B cell (primary cell): ENCODE data around the gene STK16. TPM values are rescaled to one million over a fixed set of nuclear protein-coding genes. Genes with fewer than 3 reads are reported as not detected.

Experiments
- ATAC-seq: fragments of 200-7000 bp; cut with Tn5 transposase; one replicate; pipeline ENCODE4 v1.10.0; 2021; ENCODE audit warnings: low read depth, mild to moderate bottlenecking, moderate number of reproducible peaks, moderate library complexity
- CTCF ChIA-PET: fragments of 350-600 bp; sonication (Branson Sonifier 250); formaldehyde crosslinking; loops from one replicate; lab custom pipeline; 2021; ENCODE audit warnings: antibody characterized with exemption, inconsistent platforms; lab: Charles Lee
- POLR2A ChIA-PET: fragments of 350-600 bp; sonication (Branson Sonifier 250); formaldehyde crosslinking; loops from one replicate; lab custom pipeline; 2021; ENCODE audit warnings: antibody characterized with exemption; lab: Charles Lee
- DNase-seq: peaks from one replicate; pipeline ENCODE4 v3.0.0; 2013
- H2AFZ ChIP-seq: 2 replicates; pipeline ENCODE4 v1.6.1; 2012; ENCODE audit warnings: mild to moderate bottlenecking, low read depth, low read length; ENCODE audit not compliant: insufficient read depth, poor library complexity, severe bottlenecking
- H3K27ac ChIP-seq, 2 donors: 1 replicate in 1 of 2; 2 replicates in 1 of 2; pipeline ENCODE4 v1.5.1; 2012 to 2013; ENCODE audit warnings: low read length in 2 of 2, mild to moderate bottlenecking in 2 of 2, moderate library complexity in 1 of 2
- H3K27me3 ChIP-seq, 4 experiments: fragments of 200-600 bp in 1 of 4; sonication (generic) in 1 of 4; replicated peaks in 1 of 4; 1 replicate in 2 of 4; 2 replicates in 2 of 4; pipeline versions ENCODE4 v1.6.1 to v1.7.0; 2013 to 2016; ENCODE audit warnings: low read length in 3 of 4, mild to moderate bottlenecking in 2 of 4, mixed read lengths in 1 of 4, moderate library complexity in 1 of 4; ENCODE audit not compliant: insufficient read depth in 4 of 4, control insufficient read depth in 3 of 4; ENCODE audit errors: control extremely low read depth in 1 of 4
- H3K36me3 ChIP-seq, 2 experiments: replicated peaks in 1 of 2; 1 replicate in 1 of 2; 2 replicates in 1 of 2; pipeline versions ENCODE4 v1.6.1 to v1.7.1; 2013; ENCODE audit warnings: low read length in 1 of 2; ENCODE audit not compliant: insufficient read depth in 2 of 2, control insufficient read depth in 1 of 2; ENCODE audit errors: control extremely low read depth in 1 of 2, extremely low read depth in 1 of 2
- H3K4me1 ChIP-seq, 2 donors: fragments of 200-600 bp in 1 of 2; sonication (generic) in 1 of 2; 1 replicate in 1 of 2; 2 replicates in 1 of 2; pipeline versions ENCODE4 v1.5.1 to v1.6.1; 2013 to 2017; ENCODE audit warnings: low read length in 2 of 2; ENCODE audit not compliant: control insufficient read depth in 2 of 2, insufficient read depth in 2 of 2
- H3K4me2 ChIP-seq: replicated peaks from 2 replicates; pipeline ENCODE3; 2012; ENCODE audit warnings: mild to moderate bottlenecking, low read depth, low read length; ENCODE audit not compliant: poor library complexity, severe bottlenecking
- H3K4me3 ChIP-seq, 5 experiments: fragments of 200-600 bp in 1 of 5; sonication (generic) in 1 of 5; 1 replicate in 3 of 5; 2 replicates in 2 of 5; pipeline versions ENCODE4 v1.5.1 to v1.7.0; 2011 to 2016; ENCODE audit warnings: low read length in 4 of 5, mild to moderate bottlenecking in 4 of 5, low read depth in 2 of 5, control low read depth in 1 of 5, moderate library complexity in 1 of 5; ENCODE audit not compliant: insufficient read depth in 1 of 5; ENCODE audit errors: control extremely low read depth in 1 of 5, extremely low read depth in 1 of 5
- H3K79me2 ChIP-seq: fragments of 200-600 bp; sonication (generic); one replicate; pipeline ENCODE4 v1.6.0; 2016; ENCODE audit warnings: low read length; ENCODE audit not compliant: control insufficient read depth, insufficient read depth
- H3K9ac ChIP-seq: fragments of 200-600 bp; sonication (generic); 2 replicates; pipeline ENCODE4 v1.6.1; 2017; ENCODE audit warnings: mild to moderate bottlenecking, low read length, moderate library complexity
- H3K9me3 ChIP-seq, 3 donors: one replicate each; pipeline versions ENCODE4 v1.6.1 to v1.7.1; 2013; ENCODE audit warnings: low read length in 2 of 3; ENCODE audit not compliant: control insufficient read depth in 2 of 3, insufficient read depth in 1 of 3; ENCODE audit errors: control extremely low read depth in 1 of 3
- H4K20me1 ChIP-seq: 2 replicates; pipeline ENCODE4 v1.6.0; 2012; ENCODE audit warnings: mild to moderate bottlenecking, low read length; ENCODE audit not compliant: insufficient read depth, control insufficient read depth, poor library complexity, severe bottlenecking
- H3K27ac Mint-ChIP-seq: one replicate; pipeline ENCODE4 v1.8.0; 2021; ENCODE audit warnings: mixed read lengths
- H3K27me3 Mint-ChIP-seq: one replicate; pipeline ENCODE4 v1.8.0; 2021; ENCODE audit warnings: mixed read lengths
- H3K4me1 Mint-ChIP-seq: one replicate; pipeline ENCODE4 v1.8.0; 2021; ENCODE audit warnings: mixed read lengths
- H3K4me3 Mint-ChIP-seq: one replicate; pipeline ENCODE4 v1.8.0; 2021; ENCODE audit warnings: mixed read lengths
- H3K9me3 Mint-ChIP-seq: one replicate; pipeline ENCODE4 v1.8.0; 2022; ENCODE audit warnings: mixed read lengths; ENCODE audit not compliant: insufficient read depth
- EZH2 ChIP-seq: IDR thresholded peaks from 2 replicates; pipeline ENCODE4 v1.6.1; 2012; ENCODE audit warnings: borderline replicate concordance, low read depth, mild to moderate bottlenecking, moderate library complexity, low read length; ENCODE audit not compliant: insufficient read depth, poor library complexity, severe bottlenecking
- whole genome bisulfite sequencing: methylation state at CpG from one replicate; pipeline ENCODE4 v1.1.5; 2013; ENCODE audit warnings: missing lambda C conversion rate; ENCODE audit not compliant: insufficient coverage; 5-methylcytosine and 5-hydroxymethylcytosine counted together
- intact Hi-C: fragments of 100-400 bp; cut with micrococcal nuclease; formaldehyde crosslinking; loops from one replicate; pipeline ENCODE4 v1.10.0; 2022
- polyA plus RNA-seq: library from polyadenylated mRNA; depleted of rRNA; stranded (reverse); fragments of >200 nt; gene quantifications from 2 replicates; pipeline ENCODE4 v1.2.3, GENCODE V29; 2012
- total RNA-seq, 2 donors: library from RNA; stranded (reverse); fragments of 120-200 nt in 1 of 2; gene quantifications; 1 replicate in 1 of 2; 2 replicates in 1 of 2; pipeline versions ENCODE4 v1.2.3 to v1.2.4, GENCODE V29; 2013 to 2022
- TF ChIP-seq, protein P1 (sequence below): fragments of 200-600 bp; IDR thresholded peaks from one replicate; pipeline ENCODE4 v1.8.0; 2022; ENCODE audit warnings: antibody characterized with exemption, mild to moderate bottlenecking

Gene STK16
- total and polyA plus RNA-seq, 2 donors (not counting 1 experiment from before 2014, with no cell fraction given): 29.0 to 60.1 TPM

GRCh38 chr2:219279916-219280516 is 34.7 kb downstream of the STK16 start:
- CTCF ChIA-PET: interaction anchor here (0.8 to 15.8 kb wide), 11 partner anchors 13 to 121 kb away, joined by 3 to 239 read pairs (median 17); partner anchors contain the start of genes ANKZF1, ATG9A, CNPPD1 and GLB1L
- peaks cover 32 to 48% of the 10 kb centered on the region in 2 donors for H3K4me1 ChIP-seq
- no peaks in the 10 kb centered on the region for H3K9me3 ChIP-seq
- H4K20me1 ChIP-seq: peaks cover 42% of the 10 kb centered on the region
- no peaks in the 10 kb centered on the region for H3K9me3 Mint-ChIP-seq
- peak overlapping the region; percentile 96 for H3K27ac Mint-ChIP-seq
- intact Hi-C loops: loop anchor here (1.0 to 10.0 kb wide), 13 partner anchors 14 to 399 kb away; partner anchors contain the start of genes ABCB6, ANKZF1, ATG9A and CNPPD1
- WGBS: 57% methylated on average over 8 of the region's 12 CpGs
- H2AFZ ChIP-seq: peak overlapping the region; percentile 45
- peak overlapping the region; percentile 93 for H3K4me2 ChIP-seq
- H3K27me3 ChIP-seq: no peaks in the 10 kb centered on the region
- POLR2A ChIA-PET: interaction anchor here (0.6 to 7.2 kb wide), 10 partner anchors 14 to 1079 kb away, joined by 3 to 106 read pairs (median 14); partner anchors contain the start of genes CNPPD1, DNPEP, GLB1L and RETREG2
- DNase-seq (no peak), ATAC-seq (no peak)
- peaks cover 2 to 50% of the 10 kb centered on the region in 2 experiments for H3K36me3 ChIP-seq
- H3K27me3 Mint-ChIP-seq: no peaks in the 10 kb centered on the region
- H3K79me2 ChIP-seq: peaks cover 23% of the 10 kb centered on the region
- H3K4me1 Mint-ChIP-seq: peaks cover 45% of the 10 kb centered on the region
- peak overlapping the region; percentile 92 for H3K4me3 Mint-ChIP-seq
- peak overlapping the region; percentile 98 for H3K9ac ChIP-seq
- TF ChIP-seq, protein P1, sequence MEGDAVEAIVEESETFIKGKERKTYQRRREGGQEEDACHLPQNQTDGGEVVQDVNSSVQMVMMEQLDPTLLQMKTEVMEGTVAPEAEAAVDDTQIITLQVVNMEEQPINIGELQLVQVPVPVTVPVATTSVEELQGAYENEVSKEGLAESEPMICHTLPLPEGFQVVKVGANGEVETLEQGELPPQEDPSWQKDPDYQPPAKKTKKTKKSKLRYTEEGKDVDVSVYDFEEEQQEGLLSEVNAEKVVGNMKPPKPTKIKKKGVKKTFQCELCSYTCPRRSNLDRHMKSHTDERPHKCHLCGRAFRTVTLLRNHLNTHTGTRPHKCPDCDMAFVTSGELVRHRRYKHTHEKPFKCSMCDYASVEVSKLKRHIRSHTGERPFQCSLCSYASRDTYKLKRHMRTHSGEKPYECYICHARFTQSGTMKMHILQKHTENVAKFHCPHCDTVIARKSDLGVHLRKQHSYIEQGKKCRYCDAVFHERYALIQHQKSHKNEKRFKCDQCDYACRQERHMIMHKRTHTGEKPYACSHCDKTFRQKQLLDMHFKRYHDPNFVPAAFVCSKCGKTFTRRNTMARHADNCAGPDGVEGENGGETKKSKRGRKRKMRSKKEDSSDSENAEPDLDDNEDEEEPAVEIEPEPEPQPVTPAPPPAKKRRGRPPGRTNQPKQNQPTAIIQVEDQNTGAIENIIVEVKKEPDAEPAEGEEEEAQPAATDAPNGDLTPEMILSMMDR: peak; percentile 67
- no peak for TF ChIP-seq EZH2
- peak overlapping the region; percentile 49 to 80 (median 72) for H3K4me3 ChIP-seq
- peak overlapping the region; percentile 98 to 100 for H3K27ac ChIP-seq

GRCh38 chr2:219280651-219281050 is 35.4 kb downstream of the STK16 start:
- Histone ChIP-seq H3K27me3 (no peaks in the 10 kb centered on the region), H3K4me1 (peaks cover 32 to 48% of the 10 kb centered on the region in 2 donors), H3K9me3 (no peaks in the 10 kb centered on the region), H3K27ac (peak overlapping the region; percentile 98 to 100), H3K4me3 (no peak overlapping the region), H3K79me2 (peaks cover 17% of the 10 kb centered on the region), H3K9ac (peak overlapping the region; percentile 98), H3K4me2 (peak overlapping the region; percentile 93), H4K20me1 (peaks cover 48% of the 10 kb centered on the region), H3K36me3 (peaks cover 2 to 56% of the 10 kb centered on the region in 2 experiments), H2AFZ (no peak overlapping the region)
- ATAC-seq (no peak), DNase-seq (peak; percentile 55)
- Mint-ChIP-seq H3K4me3 (peak overlapping the region; percentile 92), H3K27ac (peak overlapping the region; percentile 96), H3K27me3 (no peaks in the 10 kb centered on the region), H3K4me1 (peaks cover 44% of the 10 kb centered on the region), H3K9me3 (no peaks in the 10 kb centered on the region)
- intact Hi-C loops: no loop called here
- 69% methylated on average over 3 of the region's 4 CpGs for WGBS
- TF ChIP-seq EZH2: no peak
- TF ChIP-seq, protein P1: no peak
- ChIA-PET POLR2A (interaction anchor here (0.8 to 7.2 kb wide), 6 partner anchors 14 to 107 kb away, joined by 3 to 106 read pairs (median 22); partner anchors contain the start of genes CNPPD1, DNPEP, RETREG2 and TUBA4A), CTCF (interaction anchor here (0.6 to 15.8 kb wide), 12 partner anchors 13 to 126 kb away, joined by 3 to 239 read pairs (median 4); partner anchors contain the start of genes ANKZF1, ATG9A, CNPPD1 and GLB1L)
